GM12878 (cell line): ENCODE data around the gene OSCP1.

Experiments
- BCL11A ChIP-seq: IDR thresholded peaks from 2 replicates; pipeline ENCODE4 v1.6.1; 2011; ENCODE audit warnings: low read depth, low read length
- CEBPB ChIP-seq, 2 experiments: fragments of 150-350 bp in 1 of 2; IDR thresholded peaks; 2 replicates each; pipeline ENCODE4 v1.6.1; 2012 to 2014; ENCODE audit warnings: low read depth in 2 of 2, low read length in 2 of 2, borderline replicate concordance in 1 of 2, inconsistent platforms in 1 of 2
- EZH2 ChIP-seq: IDR thresholded peaks from 2 replicates; pipeline ENCODE4 v1.6.1; 2012; ENCODE audit warnings: low read depth, mild to moderate bottlenecking, control low read depth, inconsistent platforms, low read length, borderline replicate concordance; ENCODE audit not compliant: control insufficient read depth
- FOS ChIP-seq: IDR thresholded peaks from 3 replicates; pipeline ENCODE4 v1.6.1; 2011; ENCODE audit warnings: borderline replicate concordance; ENCODE audit not compliant: insufficient read length; ENCODE audit errors: extremely low read depth
- GABPA ChIP-seq: IDR thresholded peaks from 2 replicates; pipeline ENCODE4 v1.6.1; 2014; ENCODE audit warnings: antibody characterized with exemption, low read depth, mild to moderate bottlenecking, inconsistent platforms
- POLR2A ChIP-seq: IDR thresholded peaks from 2 replicates; pipeline ENCODE4 v1.6.1; 2011; ENCODE audit warnings: low read depth, mild to moderate bottlenecking, low read length
- POLR2AphosphoS2 ChIP-seq: IDR thresholded peaks from 2 replicates; pipeline ENCODE4 v1.6.1; 2011; ENCODE audit warnings: low read depth, mild to moderate bottlenecking, low read length, improper control_type of control experiment, moderate library complexity
- RAD51 ChIP-seq: fragments of 450-650 bp; IDR thresholded peaks from 2 replicates; pipeline ENCODE4 v1.6.1; 2016; ENCODE audit warnings: moderate library complexity, mild to moderate bottlenecking, inconsistent platforms
- RFX5 ChIP-seq: IDR thresholded peaks from 2 replicates; pipeline ENCODE4 v1.6.1; 2011; ENCODE audit warnings: low read depth, low read length, improper control_type of control experiment
- SP1 ChIP-seq: IDR thresholded peaks from one replicate; pipeline ENCODE4 v1.6.1; 2011; ENCODE audit warnings: low read depth, low read length
- SRF ChIP-seq, 2 experiments: IDR thresholded peaks; 2 replicates each; pipeline ENCODE4 v1.6.1; 2011; ENCODE audit warnings: low read depth in 2 of 2, low read length in 2 of 2, mild to moderate bottlenecking in 1 of 2, moderate library complexity in 1 of 2
- TBL1XR1 ChIP-seq: IDR thresholded peaks from 2 replicates; pipeline ENCODE4 v1.6.1; 2012; ENCODE audit warnings: low read depth, low read length, improper control_type of control experiment
- ZNF274 ChIP-seq: IDR thresholded peaks from one replicate; pipeline ENCODE4 v1.8.0; 2011; ENCODE audit not compliant: insufficient read length, insufficient read depth
- TF ChIP-seq, protein P1 (sequence below), 3 experiments: IDR thresholded peaks in 2 of 3; conservative IDR thresholded peaks in 1 of 3; 2 replicates each; pipeline ENCODE4 v1.5.1; 2011; ENCODE audit warnings: low read depth in 3 of 3, low read length in 3 of 3, mild to moderate bottlenecking in 3 of 3, control low read depth in 2 of 3, moderate library complexity in 2 of 3, inconsistent platforms in 1 of 3, mixed read lengths in 1 of 3; ENCODE audit not compliant: control insufficient read depth in 2 of 3, insufficient read depth in 1 of 3; ENCODE audit errors: extremely low read depth in 1 of 3

DNA sequence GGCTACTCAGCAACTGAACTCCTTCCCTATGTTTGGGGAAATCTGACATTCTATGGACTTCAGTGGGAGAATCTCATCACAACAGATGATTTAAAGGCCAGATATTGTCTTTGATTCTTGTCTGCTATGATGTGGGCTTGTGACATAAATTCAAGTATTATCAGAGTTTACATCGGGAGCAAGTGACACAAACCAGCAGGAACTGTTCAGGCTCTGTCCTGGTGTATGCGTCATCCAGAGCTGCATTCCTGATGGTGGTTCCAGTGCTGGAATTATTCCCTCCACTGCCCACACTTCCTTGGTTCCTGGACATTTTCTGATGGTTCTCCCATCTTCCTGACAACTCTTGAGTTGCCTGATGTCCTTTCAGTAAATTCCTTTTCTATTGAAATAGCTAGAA, 41.8 kb downstream of the OSCP1 start:
- TF ChIP-seq, protein P1, sequence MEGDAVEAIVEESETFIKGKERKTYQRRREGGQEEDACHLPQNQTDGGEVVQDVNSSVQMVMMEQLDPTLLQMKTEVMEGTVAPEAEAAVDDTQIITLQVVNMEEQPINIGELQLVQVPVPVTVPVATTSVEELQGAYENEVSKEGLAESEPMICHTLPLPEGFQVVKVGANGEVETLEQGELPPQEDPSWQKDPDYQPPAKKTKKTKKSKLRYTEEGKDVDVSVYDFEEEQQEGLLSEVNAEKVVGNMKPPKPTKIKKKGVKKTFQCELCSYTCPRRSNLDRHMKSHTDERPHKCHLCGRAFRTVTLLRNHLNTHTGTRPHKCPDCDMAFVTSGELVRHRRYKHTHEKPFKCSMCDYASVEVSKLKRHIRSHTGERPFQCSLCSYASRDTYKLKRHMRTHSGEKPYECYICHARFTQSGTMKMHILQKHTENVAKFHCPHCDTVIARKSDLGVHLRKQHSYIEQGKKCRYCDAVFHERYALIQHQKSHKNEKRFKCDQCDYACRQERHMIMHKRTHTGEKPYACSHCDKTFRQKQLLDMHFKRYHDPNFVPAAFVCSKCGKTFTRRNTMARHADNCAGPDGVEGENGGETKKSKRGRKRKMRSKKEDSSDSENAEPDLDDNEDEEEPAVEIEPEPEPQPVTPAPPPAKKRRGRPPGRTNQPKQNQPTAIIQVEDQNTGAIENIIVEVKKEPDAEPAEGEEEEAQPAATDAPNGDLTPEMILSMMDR (IDR thresholded peaks at IDR 0.05 in 2 of 3, conservative IDR thresholded peaks at IDR 0.05 in 1 of 3; ENCODE audit: control insufficient read depth in 2 of 3, extremely low read depth in 1 of 3, insufficient read depth in 1 of 3, low read depth in 3 of 3, low read length in 3 of 3): no peak
- TF ChIP-seq POLR2AphosphoS2 (no peak), BCL11A (no peak), SRF (IDR thresholded peaks at IDR 0.05; ENCODE audit: low read depth in 2 of 2, low read length in 2 of 2) (no peak), TBL1XR1 (no peak), CEBPB (IDR thresholded peaks at IDR 0.05; ENCODE audit: borderline replicate concordance in 1 of 2, low read depth in 2 of 2, low read length in 2 of 2) (no peak), ZNF274 (no peak), SP1 (no peak), EZH2 (no peak), RFX5 (no peak), POLR2A (no peak), GABPA (no peak), RAD51 (no peak), FOS (no peak)
